Stomach (tissue), 4 donors: ENCODE measurements around the gene EFEMP1.

Experiments used
- CTCF ChIP-seq, 7 experiments: fragments of 450-650 bp in 4 of 7; fragments of 200-600 bp in 3 of 7; sonication (generic) in 3 of 7; IDR thresholded peaks; one replicate each; pipeline ENCODE4 v1.5.1; 2016 to 2019; ENCODE audit warnings: antibody characterized with exemption in 7 of 7, control low read depth in 2 of 7, mild to moderate bottlenecking in 1 of 7
- EP300 ChIP-seq: sonication (generic); formaldehyde crosslinking; IDR thresholded peaks from one replicate; pipeline ENCODE4 v1.6.1; 2017; ENCODE audit warnings: antibody characterized with exemption
- POLR2A ChIP-seq, 4 donors: fragments of 450-650 bp; IDR thresholded peaks; one replicate each; pipeline ENCODE4 v1.6.1; 2016; ENCODE audit warnings: antibody characterized with exemption in 4 of 4, control low read depth in 2 of 4, mild to moderate bottlenecking in 1 of 4, moderate library complexity in 1 of 4
- POLR2AphosphoS5 ChIP-seq, 3 donors: sonication (generic); formaldehyde crosslinking; IDR thresholded peaks; one replicate each; pipeline ENCODE4 v1.6.1; 2016; ENCODE audit warnings: antibody characterized with exemption in 3 of 3

DNA sequence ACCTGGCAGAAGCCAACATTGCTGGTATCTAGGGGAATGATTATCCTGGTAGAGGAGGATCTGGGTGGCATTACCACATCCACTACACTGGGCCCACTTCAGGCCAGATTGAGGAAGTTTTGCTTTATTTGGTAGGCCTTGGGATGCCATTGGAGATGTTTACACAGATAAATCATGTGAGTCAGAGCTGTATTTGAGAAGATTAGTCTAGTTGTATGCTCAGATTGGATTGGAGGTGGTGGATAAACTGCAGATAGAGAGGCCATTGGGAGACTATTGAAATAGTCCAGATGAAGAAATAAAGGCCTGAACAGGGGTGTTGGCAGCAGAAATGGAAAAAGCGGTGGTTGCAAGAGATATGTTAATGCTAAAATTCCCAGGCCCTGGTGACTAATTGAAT is 81.5 kb downstream of the EFEMP1 start:
- no peak for TF ChIP-seq CTCF (IDR thresholded peaks at IDR 0.05)
- TF ChIP-seq POLR2AphosphoS5 (IDR thresholded peaks at IDR 0.05) = no peak
- no peak for TF ChIP-seq EP300
- TF ChIP-seq POLR2A (IDR thresholded peaks at IDR 0.05) = no peak
